T-cell (primary cell): ENCODE measurements around the gene DPRX. TPM values are rescaled to one million over a fixed set of nuclear protein-coding genes. Genes with fewer than 3 reads are reported as not detected.

Experiments used
- ATAC-seq, 4 experiments: fragments of 200-7000 bp in 3 of 4; fragments of 150-1000 bp in 1 of 4; cut with Tn5 transposase; replicated peaks in 1 of 4; 1 replicate in 3 of 4; 2 replicates in 1 of 4; pipeline ENCODE4 v1.10.0; 2021; ENCODE audit warnings: moderate library complexity in 3 of 4, mild to moderate bottlenecking in 2 of 4, moderate number of reproducible peaks in 1 of 4
- CTCF ChIA-PET, 2 donors: fragments of 300-600 bp; sonication (Branson Sonifier 250); formaldehyde crosslinking; loops; one replicate each; lab custom pipeline; 2022; ENCODE audit warnings: antibody characterized with exemption in 2 of 2; lab: Charles Lee
- POLR2A ChIA-PET, 2 donors: fragments of 300-600 bp; sonication (Branson Sonifier 250); formaldehyde crosslinking; loops; one replicate each; lab custom pipeline; 2022; ENCODE audit warnings: antibody characterized with exemption in 2 of 2; lab: Charles Lee
- DNase-seq, 35 experiments: peaks; one replicate each; pipeline versions ENCODE4 v3.0.0 to v3.0.0-alpha.2; 2013 to 2023
- H3K27ac ChIP-seq: one replicate; pipeline ENCODE4 v1.5.1; 2013; ENCODE audit warnings: low read length
- H3K27me3 ChIP-seq, 2 experiments: replicated peaks in 1 of 2; 1 replicate in 1 of 2; 2 replicates in 1 of 2; pipeline versions ENCODE4 v1.6.1 to v1.7.0; 2013; ENCODE audit warnings: low read length in 1 of 2, mixed read lengths in 1 of 2; ENCODE audit not compliant: control insufficient read depth in 2 of 2, insufficient read depth in 2 of 2; ENCODE audit errors: extremely low read depth in 1 of 2
- H3K36me3 ChIP-seq, 2 donors: 1 replicate in 1 of 2; 2 replicates in 1 of 2; pipeline versions ENCODE4 v1.6.1 to v1.7.0; 2013; ENCODE audit warnings: low read length in 1 of 2; ENCODE audit not compliant: control insufficient read depth in 2 of 2, insufficient read depth in 1 of 2; ENCODE audit errors: extremely low read depth in 1 of 2
- H3K4me1 ChIP-seq, 2 experiments: 1 replicate in 1 of 2; 2 replicates in 1 of 2; pipeline versions ENCODE4 v1.6.1 to v1.7.0; 2013; ENCODE audit warnings: low read length in 2 of 2, mixed read lengths in 1 of 2; ENCODE audit not compliant: insufficient read depth in 2 of 2, control insufficient read depth in 1 of 2; ENCODE audit errors: extremely low read depth in 1 of 2
- H3K4me3 ChIP-seq, 2 donors: 1 replicate in 1 of 2; 2 replicates in 1 of 2; pipeline versions ENCODE4 v1.5.1 to v1.7.0; 2013; ENCODE audit warnings: mild to moderate bottlenecking in 2 of 2, low read length in 1 of 2, moderate library complexity in 1 of 2; ENCODE audit not compliant: control insufficient read depth in 1 of 2; ENCODE audit errors: extremely low read depth in 1 of 2
- H3K9me3 ChIP-seq: 2 replicates; pipeline ENCODE4 v1.7.0; 2013
- H3K27ac Mint-ChIP-seq, 2 donors: one replicate each; pipeline ENCODE4 v1.8.0; 2020 to 2021; ENCODE audit warnings: mild to moderate bottlenecking in 2 of 2, mixed read lengths in 2 of 2
- H3K27me3 Mint-ChIP-seq, 2 donors: one replicate each; pipeline ENCODE4 v1.8.0; 2021 to 2022; ENCODE audit warnings: mixed read lengths in 2 of 2
- H3K36me3 Mint-ChIP-seq: one replicate; pipeline ENCODE4 v1.8.0; 2021; ENCODE audit warnings: mixed read lengths
- H3K4me1 Mint-ChIP-seq, 3 donors: one replicate each; pipeline ENCODE4 v1.8.0; 2020 to 2022; ENCODE audit warnings: mixed read lengths in 3 of 3, mild to moderate bottlenecking in 1 of 3
- H3K4me3 Mint-ChIP-seq, 3 donors: one replicate each; pipeline ENCODE4 v1.8.0; 2020 to 2022; ENCODE audit warnings: mild to moderate bottlenecking in 3 of 3, mixed read lengths in 3 of 3, moderate library complexity in 3 of 3
- H3K9me3 Mint-ChIP-seq, 3 donors: one replicate each; pipeline ENCODE4 v1.8.0; 2020 to 2022; ENCODE audit warnings: mixed read lengths in 3 of 3
- WGBS: methylation state at CpG from one replicate; pipeline ENCODE4 v1.1.5; 2013; ENCODE audit warnings: missing lambda C conversion rate; ENCODE audit not compliant: insufficient coverage; 5-methylcytosine and 5-hydroxymethylcytosine counted together
- total RNA-seq, 35 experiments: library from RNA in 6 of 35; stranded (reverse) in 6 of 35; fragments of 120-200 nt in 1 of 35; gene quantifications; one replicate each; pipeline versions ENCODE4 v1.2.1 to v1.2.4 and lab custom pipeline; 2013 to 2026

DPRX gene
- total RNA-seq, 5 donors from 2014 or later (not counting 1 experiment from before 2014, with no cell fraction given): not detected

GRCh38 chr19:53652476-53652875 lies 20.7 kb downstream of the DPRX start:
- 94% methylated on average over 6 of the region's 6 CpGs for WGBS

GRCh38 chr19:53655042-53655665 lies 23.4 kb downstream of the DPRX start:
- Mint-ChIP-seq H3K4me1 (no peaks in the 10 kb centered on the region), H3K36me3 (no peaks in the 10 kb centered on the region), H3K27me3 (no peaks in the 10 kb centered on the region), H3K4me3 (no peak overlapping the region), H3K9me3 (peaks cover 12 to 22% (median 12%) of the 10 kb centered on the region in 3 donors), H3K27ac (no peak overlapping the region)
- no peak overlapping the region for H3K27ac ChIP-seq
- no peak overlapping the region for H3K4me3 ChIP-seq
- DNase-seq: no peak
- no peaks in the 10 kb centered on the region for H3K4me1 ChIP-seq
- WGBS: 80% methylated on average over 2 of the region's 8 CpGs
- POLR2A ChIA-PET: no interaction called here
- CTCF ChIA-PET: interaction anchor here in 1 of 2 donors (0.6 kb wide), 1 partner anchor 1478 kb away, joined by 3 read pairs; no protein-coding TSS in a partner anchor
- no peaks in the 10 kb centered on the region for H3K9me3 ChIP-seq
- no peaks in the 10 kb centered on the region for H3K36me3 ChIP-seq
- no peaks in the 10 kb centered on the region for H3K27me3 ChIP-seq
- no peak for ATAC-seq

More at GRCh38 chr19:53652476-53652875, 20.7 kb downstream of the DPRX start:
- ATAC-seq (no peak), DNase-seq (no peak)
- Mint-ChIP-seq H3K36me3 (no peaks in the 10 kb centered on the region), H3K4me3 (no peak overlapping the region), H3K27me3 (no peaks in the 10 kb centered on the region), H3K27ac (no peak overlapping the region), H3K4me1 (no peaks in the 10 kb centered on the region), H3K9me3 (peaks cover 7 to 12% (median 12%) of the 10 kb centered on the region in 3 donors)
- ChIA-PET POLR2A (no interaction called here), CTCF (no interaction called here)
- no peak overlapping the region for H3K27ac ChIP-seq
- no peaks in the 10 kb centered on the region for H3K4me1 ChIP-seq
- no peaks in the 10 kb centered on the region for H3K27me3 ChIP-seq
- no peaks in the 10 kb centered on the region for H3K36me3 ChIP-seq
- no peaks in the 10 kb centered on the region for H3K9me3 ChIP-seq
- H3K4me3 ChIP-seq: no peak overlapping the region

- H3K27ac ChIP-seq: no peak overlapping the region
- H3K27me3 ChIP-seq: no peaks in the 10 kb centered on the region
- CTCF ChIA-PET: no interaction called here
- WGBS: 87% methylated on average over 4 of the region's 4 CpGs
- Mint-ChIP-seq H3K27ac (no peak overlapping the region), H3K4me1 (no peaks in the 10 kb centered on the region), H3K36me3 (no peaks in the 10 kb centered on the region), H3K27me3 (no peaks in the 10 kb centered on the region), H3K9me3 (peaks cover 15 to 25% (median 17%) of the 10 kb centered on the region in 3 donors), H3K4me3 (no peak overlapping the region)
- POLR2A ChIA-PET: no interaction called here
- no peaks in the 10 kb centered on the region for H3K9me3 ChIP-seq
- ATAC-seq: no peak
- H3K36me3 ChIP-seq: no peaks in the 10 kb centered on the region
- DNase-seq: no peak
- H3K4me3 ChIP-seq: no peak overlapping the region
- H3K4me1 ChIP-seq: no peaks in the 10 kb centered on the region
Measured at GRCh38 chr19:53657330-53657729, 25.5 kb downstream of the DPRX start.

- H3K9me3 Mint-ChIP-seq: peaks cover 16 to 27% (median 17%) of the 10 kb centered on the region in 3 donors
- ChIA-PET CTCF (interaction anchor here in 1 of 2 donors (0.7 kb wide), 1 partner anchor 1987 kb away, joined by 3 read pairs; no protein-coding TSS in a partner anchor), POLR2A (no interaction called here)
- Histone ChIP-seq H3K4me1 (no peaks in the 10 kb centered on the region), H3K9me3 (no peaks in the 10 kb centered on the region), H3K4me3 (no peak overlapping the region), H3K27me3 (no peaks in the 10 kb centered on the region), H3K36me3 (no peaks in the 10 kb centered on the region), H3K27ac (no peak overlapping the region)
- no peaks in the 10 kb centered on the region for H3K4me1 Mint-ChIP-seq
- no peaks in the 10 kb centered on the region for H3K27me3 Mint-ChIP-seq
- 78% methylated on average over 6 of the region's 7 CpGs for WGBS
- no peak overlapping the region for H3K4me3 Mint-ChIP-seq
- DNase-seq (no peak), ATAC-seq (no peak)
- no peaks in the 10 kb centered on the region for H3K36me3 Mint-ChIP-seq
- H3K27ac Mint-ChIP-seq: no peak overlapping the region
Measured at GRCh38 chr19:53657778-53658177, 26.0 kb downstream of the DPRX start.

- ChIA-PET POLR2A (no interaction called here), CTCF (interaction anchor here in 1 of 2 donors (0.6 kb wide), 1 partner anchor 69 kb away, joined by 4 read pairs; no protein-coding TSS in a partner anchor)
- Histone ChIP-seq H3K36me3 (no peaks in the 10 kb centered on the region), H3K9me3 (no peaks in the 10 kb centered on the region), H3K27me3 (no peaks in the 10 kb centered on the region), H3K4me3 (no peak overlapping the region), H3K4me1 (no peaks in the 10 kb centered on the region), H3K27ac (no peak overlapping the region)
- no peak for DNase-seq
- no peak for ATAC-seq
- H3K4me1 Mint-ChIP-seq: no peaks in the 10 kb centered on the region
- no peak overlapping the region for H3K4me3 Mint-ChIP-seq
- H3K9me3 Mint-ChIP-seq: peaks cover 17 to 32% (median 17%) of the 10 kb centered on the region in 3 donors
- WGBS: no CpG with 5 or more reads among the region's 6 CpGs
- H3K27ac Mint-ChIP-seq: no peak overlapping the region
- H3K27me3 Mint-ChIP-seq: no peaks in the 10 kb centered on the region
- no peaks in the 10 kb centered on the region for H3K36me3 Mint-ChIP-seq
Measured at GRCh38 chr19:53659292-53659691, 27.5 kb downstream of the DPRX start.

- Mint-ChIP-seq H3K4me3 (no peak overlapping the region), H3K9me3 (peaks cover 12 to 28% (median 13%) of the 10 kb centered on the region in 3 donors), H3K27me3 (no peaks in the 10 kb centered on the region), H3K36me3 (no peaks in the 10 kb centered on the region), H3K4me1 (no peaks in the 10 kb centered on the region), H3K27ac (no peak overlapping the region)
- Histone ChIP-seq H3K27ac (no peak overlapping the region), H3K36me3 (no peaks in the 10 kb centered on the region), H3K4me3 (no peak overlapping the region), H3K4me1 (no peaks in the 10 kb centered on the region), H3K9me3 (no peaks in the 10 kb centered on the region), H3K27me3 (no peaks in the 10 kb centered on the region)
- no peak for ATAC-seq
- no CpG with 5 or more reads among the region's 4 CpGs for whole genome bisulfite sequencing
- ChIA-PET POLR2A (no interaction called here), CTCF (no interaction called here)
- DNase-seq: no peak
Measured at GRCh38 chr19:53660584-53660983, 28.8 kb downstream of the DPRX start.
